Thyroid gland (tissue), 4 donors: Measurements from ENCODE around the gene LRRC4.

ENCODE experiments used
- CTCF ChIP-seq, 6 experiments: fragments of 200-600 bp in 3 of 6; fragments of 450-650 bp in 3 of 6; sonication (generic) in 3 of 6; IDR thresholded peaks; one replicate each; pipeline ENCODE4 v1.5.1; 2016 to 2019; ENCODE audit warnings: antibody characterized with exemption in 6 of 6, mild to moderate bottlenecking in 2 of 6, inconsistent platforms in 1 of 6, moderate library complexity in 1 of 6
- POLR2A ChIP-seq, 2 donors: fragments of 450-650 bp; IDR thresholded peaks; one replicate each; pipeline ENCODE4 v1.6.1; 2017; ENCODE audit warnings: antibody characterized with exemption in 2 of 2, mild to moderate bottlenecking in 2 of 2, moderate library complexity in 1 of 2

DNA sequence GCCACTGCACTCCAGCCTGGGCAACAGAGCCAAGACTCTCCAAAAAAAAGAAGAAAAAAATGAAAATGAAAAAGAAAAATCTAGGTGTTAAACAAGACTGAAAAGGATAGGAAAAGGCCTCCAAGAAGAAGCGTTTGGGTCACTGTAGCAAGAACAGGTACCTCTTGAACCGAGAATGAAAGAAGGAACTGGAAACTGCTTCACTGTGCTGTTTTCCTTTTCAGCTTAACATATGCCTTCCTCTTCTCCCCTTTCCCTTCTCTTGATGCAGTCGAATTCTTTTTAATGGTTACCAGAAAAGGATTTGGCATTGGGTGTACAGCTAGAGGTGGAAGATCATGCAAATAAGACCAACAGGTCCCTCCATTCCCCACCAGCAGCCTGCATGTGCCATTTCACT, 28.1 kb downstream of the LRRC4 start:
- TF ChIP-seq CTCF (IDR thresholded peaks at IDR 0.05) (no peak), POLR2A (IDR thresholded peaks at IDR 0.05) (no peak)
